ENCODE measurements around the gene KRT9. TPM values are rescaled to one million over a fixed set of nuclear protein-coding genes. Genes with fewer than 3 reads are reported as not detected.

The KRT9 gene
- total and polyA plus RNA-seq, 4 donors = not detected

GRCh38 chr17:41575336-41575735 lies 3.5 kb upstream of the KRT9 start:
- WGBS, 2 donors = 66 to 75% methylated on average over 3 of the region's 3 CpGs
- peaks cover 0 to 5% (median 0%) of the 10 kb centered on the region in 4 donors for H3K9me3 ChIP-seq (ENCODE audit: control insufficient read depth in 4 of 4, insufficient read depth in 3 of 4, low read length in 3 of 4)
- H3K27ac ChIP-seq (ENCODE audit: low read depth in 1 of 2, low read length in 1 of 2) = no peak overlapping the region
- no peak for TF ChIP-seq CTCF (IDR thresholded peaks at IDR 0.05; ENCODE audit: control extremely low read depth, extremely low read depth)
- no peaks in the 10 kb centered on the region for H3K4me1 ChIP-seq (ENCODE audit: control insufficient read depth in 5 of 5, insufficient read depth in 5 of 5, low read length in 5 of 5)
- no peak overlapping the region for H3K4me3 ChIP-seq
- DNase-seq = no peak
- H3K27me3 ChIP-seq (ENCODE audit: control insufficient read depth in 3 of 3, insufficient read depth in 3 of 3, low read length in 2 of 3) = peaks cover 0 to 7% (median 0%) of the 10 kb centered on the region in 3 donors
- H3K36me3 ChIP-seq (ENCODE audit: control insufficient read depth in 4 of 4, insufficient read depth in 4 of 4, low read length in 4 of 4) = no peaks in the 10 kb centered on the region
- no peak overlapping the region for H3K9ac ChIP-seq (ENCODE audit: insufficient read depth in 1 of 2, low read length in 2 of 2)
- ATAC-seq (ENCODE audit: insufficient read depth, low FRiP score) = no peak

DNA sequence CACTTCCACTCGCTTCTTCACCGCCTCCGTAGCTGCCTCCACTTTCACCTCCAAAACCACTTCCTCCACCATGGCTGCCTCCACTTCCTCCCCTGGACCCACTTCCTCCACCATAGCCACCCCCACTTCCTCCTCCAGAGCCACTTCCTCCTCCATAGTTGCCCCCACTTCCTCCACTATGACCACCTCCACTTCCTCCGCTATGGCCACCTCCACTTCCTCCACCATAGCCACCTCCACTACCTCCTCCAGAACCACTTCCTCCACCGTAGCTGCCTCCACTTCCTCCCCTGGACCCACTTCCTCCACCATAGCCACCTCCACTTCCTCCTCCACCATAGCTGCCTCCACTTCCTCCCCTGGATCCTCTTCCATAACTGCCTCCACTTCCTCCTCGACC lies 4.5 kb downstream of the KRT9 start:
- WGBS, 2 donors = 43 to 70% methylated on average over 6 of the region's 6 CpGs
- ATAC-seq (ENCODE audit: insufficient read depth, low FRiP score) = no peak

GRCh38 chr17:41565338-41565737 lies 6.5 kb downstream of the KRT9 start:
- H3K27ac ChIP-seq (ENCODE audit: low read depth in 1 of 2, low read length in 1 of 2) = no peak overlapping the region
- no peak overlapping the region for H3K9ac ChIP-seq (ENCODE audit: insufficient read depth in 1 of 2, low read length in 2 of 2)
- no peak for TF ChIP-seq CTCF (IDR thresholded peaks at IDR 0.05; ENCODE audit: control extremely low read depth, extremely low read depth)
- DNase-seq (no peak), ATAC-seq (ENCODE audit: insufficient read depth, low FRiP score) (no peak)
- peaks cover 0 to 7% (median 0%) of the 10 kb centered on the region in 4 donors for H3K9me3 ChIP-seq (ENCODE audit: control insufficient read depth in 4 of 4, insufficient read depth in 3 of 4, low read length in 3 of 4)
- peaks cover 0 to 13% (median 0%) of the 10 kb centered on the region in 3 donors for H3K27me3 ChIP-seq (ENCODE audit: control insufficient read depth in 3 of 3, insufficient read depth in 3 of 3, low read length in 2 of 3)
- H3K4me1 ChIP-seq (ENCODE audit: control insufficient read depth in 5 of 5, insufficient read depth in 5 of 5, low read length in 5 of 5) = no peaks in the 10 kb centered on the region
- no peak overlapping the region for H3K4me3 ChIP-seq
- H3K36me3 ChIP-seq (ENCODE audit: control insufficient read depth in 4 of 4, insufficient read depth in 4 of 4, low read length in 4 of 4) = no peaks in the 10 kb centered on the region

More for the DNA sequence above, 4.5 kb downstream of the KRT9 start:
- DNase-seq = no peak
- Histone ChIP-seq H3K4me1 (ENCODE audit: control insufficient read depth in 5 of 5, insufficient read depth in 5 of 5, low read length in 5 of 5) (no peaks in the 10 kb centered on the region), H3K4me3 (no peak overlapping the region), H3K27ac (ENCODE audit: low read depth in 1 of 2, low read length in 1 of 2) (no peak overlapping the region), H3K9ac (ENCODE audit: insufficient read depth in 1 of 2, low read length in 2 of 2) (no peak overlapping the region), H3K36me3 (ENCODE audit: control insufficient read depth in 4 of 4, insufficient read depth in 4 of 4, low read length in 4 of 4) (no peaks in the 10 kb centered on the region), H3K27me3 (ENCODE audit: control insufficient read depth in 3 of 3, insufficient read depth in 3 of 3, low read length in 2 of 3) (peaks cover 0 to 15% (median 0%) of the 10 kb centered on the region in 3 donors), H3K9me3 (ENCODE audit: control insufficient read depth in 4 of 4, insufficient read depth in 3 of 4, low read length in 3 of 4) (peaks cover 0 to 7% (median 0%) of the 10 kb centered on the region in 4 donors)
- TF ChIP-seq CTCF (IDR thresholded peaks at IDR 0.05; ENCODE audit: control extremely low read depth, extremely low read depth) = no peak

- ATAC-seq (ENCODE audit: insufficient read depth, low FRiP score) = no peak
- 37 to 57% methylated on average over 3 of the region's 3 CpGs for WGBS, 2 donors
These were observed 8.2 kb downstream of the KRT9 start for GRCh38 chr17:41563607-41564170.

More at GRCh38 chr17:41563607-41564170, 8.2 kb downstream of the KRT9 start:
- Histone ChIP-seq H3K4me3 (no peak overlapping the region), H3K4me1 (ENCODE audit: control insufficient read depth in 5 of 5, insufficient read depth in 5 of 5, low read length in 5 of 5) (no peaks in the 10 kb centered on the region), H3K27ac (ENCODE audit: low read depth in 1 of 2, low read length in 1 of 2) (no peak overlapping the region), H3K9ac (ENCODE audit: insufficient read depth in 1 of 2, low read length in 2 of 2) (no peak overlapping the region), H3K27me3 (ENCODE audit: control insufficient read depth in 3 of 3, insufficient read depth in 3 of 3, low read length in 2 of 3) (peaks cover 0 to 5% (median under 1%) of the 10 kb centered on the region in 3 donors), H3K36me3 (ENCODE audit: control insufficient read depth in 4 of 4, insufficient read depth in 4 of 4, low read length in 4 of 4) (no peaks in the 10 kb centered on the region), H3K9me3 (ENCODE audit: control insufficient read depth in 4 of 4, insufficient read depth in 3 of 4, low read length in 3 of 4) (peaks cover 0 to 7% (median 0%) of the 10 kb centered on the region in 4 donors)
- DNase-seq = no peak
- TF ChIP-seq CTCF (IDR thresholded peaks at IDR 0.05; ENCODE audit: control extremely low read depth, extremely low read depth) = no peak
